Lower leg skin (tissue), 3 donors: Measurements from ENCODE around the gene NTSR2.

Source experiments
- CTCF ChIP-seq, 3 donors: fragments of 450-650 bp; IDR thresholded peaks; one replicate each; pipeline ENCODE4 v1.5.1; 2016; ENCODE audit warnings: antibody characterized with exemption in 3 of 3, mild to moderate bottlenecking in 3 of 3, moderate library complexity in 2 of 3
- POLR2A ChIP-seq, 2 donors: fragments of 450-650 bp; IDR thresholded peaks; one replicate each; pipeline ENCODE4 v1.6.1; 2016 to 2017; ENCODE audit warnings: antibody characterized with exemption in 2 of 2, mild to moderate bottlenecking in 1 of 2, moderate library complexity in 1 of 2

GRCh38 chr2:11657646-11658045 lies 12.3 kb downstream of the NTSR2 start:
- TF ChIP-seq CTCF (IDR thresholded peaks at IDR 0.05) (no peak), POLR2A (IDR thresholded peaks at IDR 0.05) (no peak)
